ENCODE data around the gene MGMT. TPM values are rescaled to one million over a fixed set of nuclear protein-coding genes. Genes with fewer than 3 reads are reported as not detected.

Gene MGMT
- total and polyA plus RNA-seq, 2 experiments from 2014 or later = 19.3 to 21.9 TPM

DNA sequence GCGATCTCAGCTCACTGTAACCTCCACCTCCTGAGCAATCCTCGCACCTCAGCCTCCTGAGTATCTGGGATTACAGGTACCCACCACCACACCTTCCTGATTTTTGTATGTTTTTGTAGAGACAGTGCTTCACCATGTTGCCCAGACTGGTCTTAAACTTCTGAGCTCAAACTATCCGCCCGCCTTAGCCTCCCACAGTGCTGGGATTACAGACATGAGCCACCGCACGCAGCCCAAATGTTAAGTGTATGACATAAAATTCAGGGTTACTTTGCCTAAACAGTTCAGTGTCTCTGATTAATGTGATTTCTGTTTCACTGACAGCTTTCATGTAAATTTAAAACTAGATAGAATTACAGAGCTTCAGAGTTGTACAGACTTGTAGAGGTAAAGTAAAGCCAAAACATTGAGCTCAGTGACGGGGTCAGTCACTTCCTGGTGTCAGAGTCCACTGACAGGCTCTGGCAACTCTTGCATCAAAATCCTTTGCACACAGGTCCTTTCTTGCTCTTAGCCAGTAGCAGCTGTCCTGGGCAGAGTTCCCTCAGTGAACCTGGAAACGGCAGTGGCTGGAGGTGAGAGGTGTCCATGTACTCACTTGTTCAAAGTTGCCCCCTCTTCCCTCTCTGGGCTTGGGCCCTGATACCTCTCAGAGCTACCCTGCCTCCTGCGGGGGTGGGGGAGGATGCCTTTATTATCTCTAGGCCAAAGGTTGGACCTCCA, 33.7 kb downstream of the MGMT start (continued):
- TF ChIP-seq, protein P1, sequence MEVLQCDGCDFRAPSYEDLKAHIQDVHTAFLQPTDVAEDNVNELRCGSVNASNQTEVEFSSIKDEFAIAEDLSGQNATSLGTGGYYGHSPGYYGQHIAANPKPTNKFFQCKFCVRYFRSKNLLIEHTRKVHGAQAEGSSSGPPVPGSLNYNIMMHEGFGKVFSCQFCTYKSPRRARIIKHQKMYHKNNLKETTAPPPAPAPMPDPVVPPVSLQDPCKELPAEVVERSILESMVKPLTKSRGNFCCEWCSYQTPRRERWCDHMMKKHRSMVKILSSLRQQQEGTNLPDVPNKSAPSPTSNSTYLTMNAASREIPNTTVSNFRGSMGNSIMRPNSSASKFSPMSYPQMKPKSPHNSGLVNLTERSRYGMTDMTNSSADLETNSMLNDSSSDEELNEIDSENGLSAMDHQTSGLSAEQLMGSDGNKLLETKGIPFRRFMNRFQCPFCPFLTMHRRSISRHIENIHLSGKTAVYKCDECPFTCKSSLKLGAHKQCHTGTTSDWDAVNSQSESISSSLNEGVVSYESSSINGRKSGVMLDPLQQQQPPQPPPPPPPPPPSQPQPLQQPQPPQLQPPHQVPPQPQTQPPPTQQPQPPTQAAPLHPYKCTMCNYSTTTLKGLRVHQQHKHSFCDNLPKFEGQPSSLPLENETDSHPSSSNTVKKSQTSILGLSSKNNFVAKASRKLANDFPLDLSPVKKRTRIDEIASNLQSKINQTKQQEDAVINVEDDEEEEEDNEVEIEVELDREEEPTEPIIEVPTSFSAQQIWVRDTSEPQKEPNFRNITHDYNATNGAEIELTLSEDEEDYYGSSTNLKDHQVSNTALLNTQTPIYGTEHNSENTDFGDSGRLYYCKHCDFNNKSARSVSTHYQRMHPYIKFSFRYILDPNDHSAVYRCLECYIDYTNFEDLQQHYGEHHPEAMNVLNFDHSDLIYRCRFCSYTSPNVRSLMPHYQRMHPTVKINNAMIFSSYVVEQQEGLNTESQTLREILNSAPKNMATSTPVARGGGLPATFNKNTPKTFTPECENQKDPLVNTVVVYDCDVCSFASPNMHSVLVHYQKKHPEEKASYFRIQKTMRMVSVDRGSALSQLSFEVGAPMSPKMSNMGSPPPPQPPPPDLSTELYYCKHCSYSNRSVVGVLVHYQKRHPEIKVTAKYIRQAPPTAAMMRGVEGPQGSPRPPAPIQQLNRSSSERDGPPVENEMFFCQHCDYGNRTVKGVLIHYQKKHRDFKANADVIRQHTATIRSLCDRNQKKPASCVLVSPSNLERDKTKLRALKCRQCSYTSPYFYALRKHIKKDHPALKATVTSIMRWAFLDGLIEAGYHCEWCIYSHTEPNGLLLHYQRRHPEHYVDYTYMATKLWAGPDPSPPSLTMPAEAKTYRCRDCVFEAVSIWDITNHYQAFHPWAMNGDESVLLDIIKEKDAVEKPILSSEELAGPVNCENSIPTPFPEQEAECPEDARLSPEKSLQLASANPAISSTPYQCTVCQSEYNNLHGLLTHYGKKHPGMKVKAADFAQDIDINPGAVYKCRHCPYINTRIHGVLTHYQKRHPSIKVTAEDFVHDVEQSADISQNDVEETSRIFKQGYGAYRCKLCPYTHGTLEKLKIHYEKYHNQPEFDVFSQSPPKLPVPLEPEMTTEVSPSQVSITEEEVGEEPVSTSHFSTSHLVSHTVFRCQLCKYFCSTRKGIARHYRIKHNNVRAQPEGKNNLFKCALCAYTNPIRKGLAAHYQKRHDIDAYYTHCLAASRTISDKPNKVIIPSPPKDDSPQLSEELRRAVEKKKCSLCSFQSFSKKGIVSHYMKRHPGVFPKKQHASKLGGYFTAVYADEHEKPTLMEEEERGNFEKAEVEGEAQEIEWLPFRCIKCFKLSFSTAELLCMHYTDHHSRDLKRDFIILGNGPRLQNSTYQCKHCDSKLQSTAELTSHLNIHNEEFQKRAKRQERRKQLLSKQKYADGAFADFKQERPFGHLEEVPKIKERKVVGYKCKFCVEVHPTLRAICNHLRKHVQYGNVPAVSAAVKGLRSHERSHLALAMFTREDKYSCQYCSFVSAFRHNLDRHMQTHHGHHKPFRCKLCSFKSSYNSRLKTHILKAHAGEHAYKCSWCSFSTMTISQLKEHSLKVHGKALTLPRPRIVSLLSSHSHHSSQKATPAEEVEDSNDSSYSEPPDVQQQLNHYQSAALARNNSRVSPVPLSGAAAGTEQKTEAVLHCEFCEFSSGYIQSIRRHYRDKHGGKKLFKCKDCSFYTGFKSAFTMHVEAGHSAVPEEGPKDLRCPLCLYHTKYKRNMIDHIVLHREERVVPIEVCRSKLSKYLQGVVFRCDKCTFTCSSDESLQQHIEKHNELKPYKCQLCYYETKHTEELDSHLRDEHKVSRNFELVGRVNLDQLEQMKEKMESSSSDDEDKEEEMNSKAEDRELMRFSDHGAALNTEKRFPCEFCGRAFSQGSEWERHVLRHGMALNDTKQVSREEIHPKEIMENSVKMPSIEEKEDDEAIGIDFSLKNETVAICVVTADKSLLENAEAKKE (CRISPR knock-in tag; IDR thresholded peaks at IDR 0.05) = no peak
- no peak for TF ChIP-seq JUNB (IDR thresholded peaks at IDR 0.05; ENCODE audit: unreplicated experiment)
- TF ChIP-seq, protein P2, sequence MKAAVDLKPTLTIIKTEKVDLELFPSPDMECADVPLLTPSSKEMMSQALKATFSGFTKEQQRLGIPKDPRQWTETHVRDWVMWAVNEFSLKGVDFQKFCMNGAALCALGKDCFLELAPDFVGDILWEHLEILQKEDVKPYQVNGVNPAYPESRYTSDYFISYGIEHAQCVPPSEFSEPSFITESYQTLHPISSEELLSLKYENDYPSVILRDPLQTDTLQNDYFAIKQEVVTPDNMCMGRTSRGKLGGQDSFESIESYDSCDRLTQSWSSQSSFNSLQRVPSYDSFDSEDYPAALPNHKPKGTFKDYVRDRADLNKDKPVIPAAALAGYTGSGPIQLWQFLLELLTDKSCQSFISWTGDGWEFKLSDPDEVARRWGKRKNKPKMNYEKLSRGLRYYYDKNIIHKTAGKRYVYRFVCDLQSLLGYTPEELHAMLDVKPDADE (IDR thresholded peaks at IDR 0.05) = no peak

DNA sequence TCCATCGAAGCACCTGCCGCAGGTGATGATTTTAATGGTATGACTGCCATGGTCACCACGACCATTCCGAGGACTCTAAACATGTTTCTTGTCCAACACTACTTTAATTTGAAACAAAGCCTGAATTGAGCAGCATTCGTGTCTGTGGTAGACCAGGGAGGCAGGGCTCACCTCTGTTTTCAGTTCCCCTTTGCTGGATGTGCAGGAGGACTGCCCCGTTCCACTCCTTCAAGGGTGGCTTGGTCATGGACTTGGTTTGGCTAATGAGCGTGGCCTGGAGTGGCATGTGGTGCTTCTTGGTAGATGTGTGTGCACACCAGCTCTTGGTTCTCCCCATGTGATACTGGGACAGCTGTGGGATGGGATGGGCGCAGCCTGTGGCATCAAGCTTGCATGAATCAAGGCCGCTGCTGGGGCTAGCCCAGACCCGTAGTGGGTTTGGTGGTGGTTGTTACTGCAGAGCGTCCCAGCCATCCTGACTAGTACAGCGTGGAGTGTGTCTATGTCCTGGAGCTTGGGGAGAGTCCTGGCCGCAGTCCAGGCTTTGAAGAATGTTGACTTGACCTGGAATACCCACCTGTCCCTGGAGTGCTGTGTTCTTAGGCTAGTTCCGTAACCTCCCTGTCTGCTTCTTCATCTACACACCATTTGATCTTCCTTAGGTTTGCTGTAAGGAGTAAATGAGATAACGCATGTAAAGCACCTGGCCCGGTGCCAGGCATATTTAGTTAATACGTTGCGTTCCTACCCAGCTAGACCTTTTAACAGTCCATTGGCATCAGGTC, 34.8 kb downstream of the MGMT start:
- ATAC-seq (no peak), DNase-seq (ENCODE audit: low spot score) (no peak)
- H3F3A ChIP-seq (replicated peaks; ENCODE audit: low read depth) = no peaks in the 10 kb centered on the region
- H2AFZ ChIP-seq = no peak overlapping the region
- peaks cover 13% of the 10 kb centered on the region; the same call in 1 of the 2 replicates for H3K79me2 ChIP-seq (replicated peaks; ENCODE audit: insufficient read depth)
- no peaks in the 10 kb centered on the region for H3K4me1 ChIP-seq (ENCODE audit: insufficient read depth)
- H3K4me1 Mint-ChIP-seq = peaks cover 4% of the 10 kb centered on the region
- H3K9me3 Mint-ChIP-seq = peaks cover 23% of the 10 kb centered on the region
- peaks cover 23% of the 10 kb centered on the region for H3K36me3 Mint-ChIP-seq (ENCODE audit: low read depth)
- H3K9me2 ChIP-seq (ENCODE audit: insufficient read depth) = peaks cover 7% of the 10 kb centered on the region; the same call in 1 of the 2 replicates
- no peaks in the 10 kb centered on the region; the same call in 1 of the 2 replicates for H3K36me3 ChIP-seq (ENCODE audit: insufficient read depth)
- no peaks in the 10 kb centered on the region for H3K27me3 ChIP-seq (ENCODE audit: insufficient read depth)
- H3K27ac Mint-ChIP-seq = no peak overlapping the region; the same call in 1 of the 2 replicates
- peaks cover 7% of the 10 kb centered on the region for H3K27me3 Mint-ChIP-seq (ENCODE audit: insufficient read depth, low read depth, poor library complexity)
- no peak overlapping the region for H3K4me2 ChIP-seq
- no peak overlapping the region for H3K27ac ChIP-seq (ENCODE audit: low read depth)
- no peaks in the 10 kb centered on the region for H4K20me1 ChIP-seq (replicated peaks; ENCODE audit: insufficient read depth)
- H3K4me3 ChIP-seq = no peak overlapping the region
- no peak overlapping the region for H3K4me3 Mint-ChIP-seq
- TF ChIP-seq, protein P3, sequence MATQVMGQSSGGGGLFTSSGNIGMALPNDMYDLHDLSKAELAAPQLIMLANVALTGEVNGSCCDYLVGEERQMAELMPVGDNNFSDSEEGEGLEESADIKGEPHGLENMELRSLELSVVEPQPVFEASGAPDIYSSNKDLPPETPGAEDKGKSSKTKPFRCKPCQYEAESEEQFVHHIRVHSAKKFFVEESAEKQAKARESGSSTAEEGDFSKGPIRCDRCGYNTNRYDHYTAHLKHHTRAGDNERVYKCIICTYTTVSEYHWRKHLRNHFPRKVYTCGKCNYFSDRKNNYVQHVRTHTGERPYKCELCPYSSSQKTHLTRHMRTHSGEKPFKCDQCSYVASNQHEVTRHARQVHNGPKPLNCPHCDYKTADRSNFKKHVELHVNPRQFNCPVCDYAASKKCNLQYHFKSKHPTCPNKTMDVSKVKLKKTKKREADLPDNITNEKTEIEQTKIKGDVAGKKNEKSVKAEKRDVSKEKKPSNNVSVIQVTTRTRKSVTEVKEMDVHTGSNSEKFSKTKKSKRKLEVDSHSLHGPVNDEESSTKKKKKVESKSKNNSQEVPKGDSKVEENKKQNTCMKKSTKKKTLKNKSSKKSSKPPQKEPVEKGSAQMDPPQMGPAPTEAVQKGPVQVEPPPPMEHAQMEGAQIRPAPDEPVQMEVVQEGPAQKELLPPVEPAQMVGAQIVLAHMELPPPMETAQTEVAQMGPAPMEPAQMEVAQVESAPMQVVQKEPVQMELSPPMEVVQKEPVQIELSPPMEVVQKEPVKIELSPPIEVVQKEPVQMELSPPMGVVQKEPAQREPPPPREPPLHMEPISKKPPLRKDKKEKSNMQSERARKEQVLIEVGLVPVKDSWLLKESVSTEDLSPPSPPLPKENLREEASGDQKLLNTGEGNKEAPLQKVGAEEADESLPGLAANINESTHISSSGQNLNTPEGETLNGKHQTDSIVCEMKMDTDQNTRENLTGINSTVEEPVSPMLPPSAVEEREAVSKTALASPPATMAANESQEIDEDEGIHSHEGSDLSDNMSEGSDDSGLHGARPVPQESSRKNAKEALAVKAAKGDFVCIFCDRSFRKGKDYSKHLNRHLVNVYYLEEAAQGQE (IDR thresholded peaks at IDR 0.05; ENCODE audit: unreplicated experiment) = no peak
- TF ChIP-seq ZNF114 (CRISPR knock-in tag; IDR thresholded peaks at IDR 0.05) (no peak), POLR2AphosphoS5 (IDR thresholded peaks at IDR 0.05; ENCODE audit: low read depth) (no peak), EZH2 (IDR thresholded peaks at IDR 0.05; ENCODE audit: low read depth, unreplicated experiment) (no peak), EZH2phosphoT487 (IDR thresholded peaks at IDR 0.05; ENCODE audit: unreplicated experiment) (no peak), NANOG (IDR thresholded peaks at IDR 0.05; ENCODE audit: borderline replicate concordance) (no peak)
- TF ChIP-seq, protein P4, sequence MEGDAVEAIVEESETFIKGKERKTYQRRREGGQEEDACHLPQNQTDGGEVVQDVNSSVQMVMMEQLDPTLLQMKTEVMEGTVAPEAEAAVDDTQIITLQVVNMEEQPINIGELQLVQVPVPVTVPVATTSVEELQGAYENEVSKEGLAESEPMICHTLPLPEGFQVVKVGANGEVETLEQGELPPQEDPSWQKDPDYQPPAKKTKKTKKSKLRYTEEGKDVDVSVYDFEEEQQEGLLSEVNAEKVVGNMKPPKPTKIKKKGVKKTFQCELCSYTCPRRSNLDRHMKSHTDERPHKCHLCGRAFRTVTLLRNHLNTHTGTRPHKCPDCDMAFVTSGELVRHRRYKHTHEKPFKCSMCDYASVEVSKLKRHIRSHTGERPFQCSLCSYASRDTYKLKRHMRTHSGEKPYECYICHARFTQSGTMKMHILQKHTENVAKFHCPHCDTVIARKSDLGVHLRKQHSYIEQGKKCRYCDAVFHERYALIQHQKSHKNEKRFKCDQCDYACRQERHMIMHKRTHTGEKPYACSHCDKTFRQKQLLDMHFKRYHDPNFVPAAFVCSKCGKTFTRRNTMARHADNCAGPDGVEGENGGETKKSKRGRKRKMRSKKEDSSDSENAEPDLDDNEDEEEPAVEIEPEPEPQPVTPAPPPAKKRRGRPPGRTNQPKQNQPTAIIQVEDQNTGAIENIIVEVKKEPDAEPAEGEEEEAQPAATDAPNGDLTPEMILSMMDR (conservative IDR thresholded peaks at IDR 0.05; ENCODE audit: low read depth in 2 of 2) = no peak
